GM19397 (cell line): ENCODE results near the gene VSTM2B.
"Not testable (repeated sequence)": the region's sequence is repeated elsewhere in the genome, so short reads cannot be mapped to it uniquely, and the experiment has no call there.

Experiments used
- ATAC-seq: cut with Tn5 transposase; IDR thresholded peaks from one replicate; pipeline ENCODE4 v1.9.1; 2021; ENCODE audit warnings: mild to moderate bottlenecking, moderate library complexity; ENCODE audit not compliant: unreplicated experiment

Gene VSTM2B

GRCh38 chr19:29544656-29545360 is 19.0 kb downstream of the VSTM2B start:
- ATAC-seq: no peak

DNA sequence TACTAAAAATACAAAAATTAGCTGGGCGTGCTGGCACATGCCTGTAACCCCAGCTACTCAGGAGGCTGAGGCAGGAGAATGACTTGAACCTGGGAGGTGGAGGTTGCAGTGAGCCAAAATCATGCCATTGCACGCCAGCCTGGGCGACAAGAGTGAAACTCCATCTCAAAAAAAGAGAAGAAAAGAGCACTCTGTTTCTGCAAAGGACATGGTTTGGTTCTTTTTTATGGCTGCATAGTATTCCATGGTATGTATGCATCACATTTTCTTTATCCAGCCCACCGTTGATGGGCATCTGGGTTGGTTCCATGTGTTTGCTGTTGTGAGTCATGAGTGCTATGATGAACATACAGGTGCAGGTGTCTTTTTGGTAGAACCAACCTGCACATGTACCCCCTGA is 19.7 kb downstream of the VSTM2B start:
- ATAC-seq: not testable (repeated sequence)

DNA sequence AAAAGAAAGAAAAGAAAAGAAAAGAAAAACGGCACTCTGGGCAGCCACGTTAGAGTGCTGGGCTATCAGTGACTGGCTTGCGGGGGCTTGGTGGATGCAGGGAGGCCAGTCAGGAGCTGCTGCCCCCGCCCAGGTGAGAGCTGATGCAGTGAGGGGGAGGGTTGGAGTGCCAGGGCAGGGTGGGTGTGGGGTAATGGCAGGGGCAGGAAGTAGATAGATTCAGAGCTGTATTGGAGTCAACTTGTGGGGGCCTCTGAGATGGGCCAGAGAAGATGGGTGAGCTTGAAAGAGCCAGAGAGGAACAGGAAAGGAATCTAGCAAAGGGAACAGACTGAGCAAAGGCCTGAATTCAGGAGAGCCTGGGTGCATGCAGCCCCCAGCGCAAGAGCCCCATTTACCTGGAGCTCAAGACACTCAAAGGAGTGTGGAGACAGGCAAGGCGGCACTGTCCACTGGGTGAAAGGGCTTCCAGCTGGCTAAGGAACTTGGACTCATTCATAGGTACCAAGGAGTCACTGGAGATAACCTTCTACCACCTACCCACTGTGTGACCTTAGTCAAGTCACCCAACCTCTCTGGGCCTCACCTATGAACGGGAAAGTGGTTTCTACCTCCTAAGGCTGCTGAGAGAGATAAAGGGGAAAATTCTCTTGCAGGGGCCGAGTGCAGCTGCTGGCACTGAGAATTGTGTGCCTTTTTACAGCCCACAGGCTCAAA is 20.2 kb downstream of the VSTM2B start:
- ATAC-seq: no peak

- no peak for ATAC-seq
Observed at GRCh38 chr19:29546583-29547190, 20.9 kb downstream of the VSTM2B start.

- ATAC-seq: no peak
Observed at GRCh38 chr19:29547361-29547960, 21.7 kb downstream of the VSTM2B start.

- no peak for ATAC-seq
Observed at GRCh38 chr19:29547981-29548380, 22.2 kb downstream of the VSTM2B start.

DNA sequence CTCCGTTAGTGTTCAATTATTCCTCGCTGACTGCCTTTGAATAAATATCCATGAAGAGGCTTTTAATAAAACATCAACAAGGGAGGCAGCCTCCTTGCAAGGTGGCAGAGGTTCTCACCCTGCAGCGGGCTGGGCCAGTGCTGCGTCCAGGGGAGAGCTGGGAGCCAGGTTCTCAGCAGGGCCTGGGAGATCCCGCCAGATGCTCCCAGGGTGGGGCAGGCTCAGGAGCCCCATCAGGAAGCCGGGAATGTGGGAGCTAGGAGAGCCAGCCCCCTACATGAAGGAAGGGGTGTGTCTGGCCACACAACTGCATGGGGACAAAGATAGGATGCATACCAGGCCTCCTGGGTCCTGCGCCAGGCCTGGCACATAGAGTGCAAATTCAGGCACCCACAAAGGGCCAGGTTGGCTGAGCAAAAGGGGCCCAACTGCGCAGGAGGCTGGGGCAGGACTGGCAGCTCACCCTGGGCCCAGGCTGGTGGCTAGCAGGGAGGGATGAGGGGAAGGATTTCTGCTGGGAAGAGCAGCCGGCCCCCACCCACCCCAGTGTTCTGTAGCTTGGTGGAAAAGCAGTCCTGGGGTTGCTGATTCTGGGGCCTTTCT is 22.8 kb downstream of the VSTM2B start:
- ATAC-seq: no peak

- no peak for ATAC-seq
Observed at GRCh38 chr19:29549105-29550070, 23.6 kb downstream of the VSTM2B start.

DNA sequence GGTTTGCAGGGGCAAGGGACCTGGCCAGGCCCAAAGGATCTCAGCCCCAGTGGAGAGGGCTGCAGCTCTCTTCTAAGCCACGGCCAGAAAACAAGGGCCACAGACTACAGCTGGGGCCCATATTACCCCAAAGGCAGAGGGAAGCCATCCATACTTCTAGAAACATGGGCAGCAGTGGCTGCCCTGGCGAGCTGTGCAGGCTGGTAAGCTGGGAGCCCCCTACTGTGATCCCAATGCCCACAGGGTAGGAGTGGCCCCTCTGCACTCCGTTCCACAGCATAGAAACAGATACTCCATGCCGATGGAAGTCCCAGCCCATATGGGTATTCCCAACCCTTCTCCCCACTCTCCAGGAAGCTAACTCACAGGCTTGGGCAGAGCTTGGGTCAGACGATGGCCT is 25.1 kb downstream of the VSTM2B start:
- ATAC-seq: no peak

DNA sequence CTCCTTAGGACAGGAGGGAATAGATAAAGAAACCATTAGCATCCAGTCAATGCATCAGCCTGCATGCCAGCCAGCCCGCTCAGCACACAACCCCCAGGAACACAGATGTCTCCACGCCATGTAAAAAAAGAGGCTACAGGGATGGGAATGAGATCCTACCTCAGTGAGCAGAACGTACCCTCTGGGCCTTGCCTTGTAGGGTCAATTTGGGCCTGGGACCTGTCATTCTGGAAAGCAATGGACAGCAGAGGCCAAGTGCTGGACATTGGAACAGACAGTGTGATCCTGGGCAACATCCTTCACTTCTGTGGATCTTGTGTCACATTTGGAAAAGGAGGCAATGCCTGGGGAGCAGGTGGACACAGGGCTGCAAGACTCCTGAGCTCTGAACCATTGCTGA is 26.0 kb downstream of the VSTM2B start:
- ATAC-seq: no peak

- ATAC-seq: no peak
Observed at GRCh38 chr19:29552454-29553280, 26.9 kb downstream of the VSTM2B start.

DNA sequence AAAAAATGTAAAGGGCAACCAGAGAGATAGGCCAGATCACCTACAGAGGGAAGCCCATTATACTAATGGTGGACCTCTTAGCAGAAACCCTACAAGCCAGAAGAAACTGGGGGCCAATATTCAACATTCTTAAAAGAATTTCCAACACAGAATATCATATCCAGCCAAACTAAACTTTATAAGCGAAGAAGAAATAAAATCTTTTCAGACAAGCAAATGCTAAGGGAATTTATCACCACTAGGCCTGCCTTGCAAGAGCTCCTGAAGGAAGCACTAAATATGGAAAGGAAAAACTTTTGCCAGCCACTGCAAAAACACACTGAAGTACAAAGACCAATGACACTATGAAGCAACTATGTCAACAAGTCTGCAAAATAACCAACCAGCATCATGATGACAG is 28.4 kb downstream of the VSTM2B start:
- no peak for ATAC-seq

DNA sequence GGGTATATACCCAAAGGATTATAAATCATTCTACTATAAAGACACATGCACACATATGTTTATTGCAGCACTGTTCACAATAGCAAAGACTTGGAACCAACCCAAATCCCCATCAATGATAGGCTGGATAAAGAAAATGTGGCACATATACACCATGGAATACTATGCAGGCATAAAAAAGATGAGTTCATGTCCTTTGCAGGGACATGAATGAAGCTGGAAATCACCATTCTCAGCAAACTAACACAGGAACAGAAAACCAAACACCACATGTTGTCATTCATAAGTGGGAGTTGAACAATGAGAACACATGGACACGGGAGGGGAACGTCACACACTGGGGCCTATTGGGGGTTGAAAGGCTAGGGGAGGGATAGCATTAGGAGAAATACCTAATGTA is 33.3 kb downstream of the VSTM2B start:
- ATAC-seq: not testable (repeated sequence)

- no peak for ATAC-seq
Observed at GRCh38 chr19:29559743-29560142, 33.9 kb downstream of the VSTM2B start.

- no peak for ATAC-seq
Observed at GRCh38 chr19:29560313-29561075, 34.7 kb downstream of the VSTM2B start.

DNA sequence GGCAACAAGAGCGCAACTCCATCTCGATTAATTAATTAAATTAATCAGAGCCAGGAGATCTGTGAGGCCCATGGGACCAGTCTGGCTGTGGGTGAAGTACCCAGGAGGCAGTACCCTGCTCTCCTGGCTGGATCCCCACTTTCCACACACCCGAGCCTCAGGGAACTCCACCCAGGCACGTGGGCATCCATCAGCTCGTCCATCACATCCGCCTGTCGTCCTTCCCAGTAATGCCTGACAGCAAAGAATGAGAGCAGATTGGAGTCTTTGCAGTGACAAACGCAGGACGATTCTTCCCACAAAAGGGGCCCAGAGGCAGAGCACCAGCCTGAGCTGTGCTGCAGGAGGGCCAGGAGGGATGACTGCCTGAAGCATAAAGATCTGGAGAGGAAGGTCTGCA is 35.8 kb downstream of the VSTM2B start:
- no peak for ATAC-seq

GRCh38 chr19:29562299-29563297 is 36.8 kb downstream of the VSTM2B start:
- ATAC-seq: no peak
